NCI-H345 treated with DMSO at 0.1 percent for 48 hours (cell line): ENCODE data around the gene ARID5B.
"Not testable (repeated sequence)": the region's sequence is repeated elsewhere in the genome, so short reads cannot be mapped to it uniquely, and the experiment has no call there.

ENCODE experiments used
- DNase-seq: peaks from one replicate; lab custom pipeline; 2025; ENCODE audit not compliant: unreplicated experiment; lab: John Stamatoyannopoulos, UW

The ARID5B gene

GRCh38 chr10:61964059-61964709, 62.7 kb downstream of the ARID5B start:
- no peak for DNase-seq

- no peak for DNase-seq
Measured at GRCh38 chr10:61964949-61965702, 63.6 kb downstream of the ARID5B start.

DNA sequence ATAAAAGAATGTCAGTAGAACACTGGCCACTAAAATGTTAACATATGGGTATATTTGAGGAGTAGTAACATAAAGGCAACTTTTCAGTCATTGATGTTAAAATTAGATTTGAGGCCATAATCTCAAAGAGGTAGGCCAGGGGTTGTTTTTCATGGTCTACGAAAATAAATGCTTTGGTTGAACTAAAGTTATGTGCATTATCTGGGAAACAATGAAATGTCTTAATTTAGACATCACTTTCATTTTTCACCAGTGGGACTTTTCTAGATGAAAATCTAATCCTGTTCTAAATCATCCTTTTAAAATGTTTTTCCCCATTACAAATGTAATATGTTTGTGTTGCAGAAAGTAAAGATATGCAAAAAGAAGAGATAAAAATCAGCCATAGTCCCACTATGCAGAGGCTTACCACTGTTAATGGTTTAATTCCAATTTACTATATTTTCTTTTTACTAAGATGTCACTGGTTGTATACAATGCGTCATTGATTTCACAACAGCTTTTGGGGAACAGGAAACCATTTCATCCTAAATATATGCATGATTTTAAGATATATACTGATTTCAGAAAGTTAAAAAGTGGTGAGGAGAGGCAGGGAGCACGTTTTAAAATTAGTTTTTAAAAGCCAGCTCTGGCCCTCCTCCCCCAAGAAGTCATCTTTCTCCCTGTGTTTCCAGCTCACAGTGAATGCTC, 64.3 kb downstream of the ARID5B start:
- DNase-seq, result no peak

GRCh38 chr10:61967298-61967697, 65.8 kb downstream of the ARID5B start:
- DNase-seq, result no peak

- DNase-seq, result no peak
Measured at GRCh38 chr10:61970182-61971002, 68.9 kb downstream of the ARID5B start.

- no peak for DNase-seq
Measured at GRCh38 chr10:61971003-61971325, 69.5 kb downstream of the ARID5B start.

- no peak for DNase-seq
Measured at GRCh38 chr10:61973169-61973568, 71.7 kb downstream of the ARID5B start.

DNA sequence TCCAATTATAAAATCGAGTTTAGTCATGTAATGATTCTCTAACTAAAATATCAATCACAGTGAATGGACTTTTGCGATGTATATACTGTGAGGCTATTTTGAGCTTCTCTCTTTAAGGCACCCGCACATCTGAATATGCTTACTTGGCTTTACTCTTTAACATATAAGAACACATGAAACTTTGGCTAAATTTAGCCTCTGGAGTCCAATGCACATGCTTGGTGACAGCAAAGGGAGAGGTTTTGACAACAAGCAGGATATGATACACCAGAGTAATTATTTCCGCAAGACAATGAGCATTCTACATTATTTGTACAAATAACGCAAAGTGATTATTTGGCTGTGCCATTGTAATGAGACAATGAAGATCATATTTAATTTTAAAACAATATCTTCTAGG, 72.4 kb downstream of the ARID5B start:
- no peak for DNase-seq

DNA sequence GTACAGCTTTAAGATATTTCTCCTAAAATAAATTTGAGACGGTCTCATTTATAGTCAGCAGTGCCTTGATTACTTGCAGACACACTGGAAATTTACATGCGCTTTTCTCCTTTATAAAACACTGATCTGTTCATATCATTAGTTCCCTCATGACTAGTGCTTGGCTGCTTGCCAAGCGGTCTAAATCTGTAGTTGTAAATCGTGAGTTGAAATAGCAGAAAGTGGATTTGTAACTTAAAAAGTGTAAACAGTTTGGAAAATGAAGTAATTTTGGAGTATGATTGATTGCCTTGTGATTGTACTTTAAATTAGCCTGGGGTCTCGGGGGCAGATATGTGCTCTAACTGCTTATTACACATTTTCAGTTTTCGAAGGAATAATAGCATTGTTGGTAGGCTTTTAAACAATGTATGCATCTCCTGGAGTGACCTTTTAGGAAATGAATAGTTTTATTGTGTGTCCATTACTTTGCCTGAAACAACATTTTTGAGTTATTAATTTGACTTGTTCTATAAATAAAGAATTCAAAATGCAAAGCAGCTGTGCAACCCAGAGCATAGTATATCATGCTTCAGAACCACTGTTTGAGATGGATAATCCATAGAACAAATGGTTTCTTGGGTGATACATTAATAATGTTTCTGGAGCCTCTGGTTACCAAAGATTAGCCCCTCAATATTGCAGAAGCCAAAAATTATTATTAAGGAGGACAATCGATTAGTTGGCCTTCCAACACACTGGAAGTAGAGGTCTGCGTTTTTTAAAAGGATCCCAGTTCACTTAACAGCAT, 73.3 kb downstream of the ARID5B start:
- DNase-seq, result no peak

GRCh38 chr10:61975391-61975932, 74.0 kb downstream of the ARID5B start:
- no peak for DNase-seq

DNA sequence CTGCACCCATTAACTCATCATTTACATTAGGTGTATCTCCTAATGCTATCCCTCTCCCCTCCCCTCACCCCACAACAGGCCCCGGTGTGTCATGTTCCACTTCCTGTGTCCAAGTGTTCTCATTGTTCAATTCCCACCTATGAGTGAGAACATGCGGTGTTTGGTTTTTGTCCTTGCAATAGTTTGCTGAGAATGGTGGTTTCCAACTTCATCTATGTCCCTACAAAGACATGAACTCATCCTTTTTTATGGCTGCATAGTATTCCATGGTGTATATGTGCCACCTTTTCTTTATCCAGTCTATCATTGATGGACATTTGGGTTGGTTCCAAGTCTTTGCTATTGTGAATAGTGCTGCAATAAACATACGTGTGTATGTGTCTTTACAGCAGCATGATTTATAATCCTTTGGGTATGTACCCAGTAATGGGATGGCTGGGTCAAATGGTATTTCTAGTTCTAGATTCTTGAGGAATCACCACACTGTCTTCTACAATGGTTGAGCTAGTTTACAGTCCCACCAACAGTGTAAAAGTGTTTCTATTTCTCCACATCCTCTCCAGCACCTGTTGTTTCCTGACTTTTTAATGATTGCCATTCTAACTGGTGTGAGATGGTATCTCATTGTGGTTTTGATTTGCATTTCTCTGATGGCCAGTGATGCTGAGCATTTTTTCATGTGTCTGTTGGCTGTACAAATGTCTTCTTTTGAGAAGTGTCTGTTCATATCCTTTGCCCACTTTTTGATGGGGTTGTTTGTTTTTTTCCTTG, 75.6 kb downstream of the ARID5B start:
- DNase-seq, result not testable (repeated sequence)

DNA sequence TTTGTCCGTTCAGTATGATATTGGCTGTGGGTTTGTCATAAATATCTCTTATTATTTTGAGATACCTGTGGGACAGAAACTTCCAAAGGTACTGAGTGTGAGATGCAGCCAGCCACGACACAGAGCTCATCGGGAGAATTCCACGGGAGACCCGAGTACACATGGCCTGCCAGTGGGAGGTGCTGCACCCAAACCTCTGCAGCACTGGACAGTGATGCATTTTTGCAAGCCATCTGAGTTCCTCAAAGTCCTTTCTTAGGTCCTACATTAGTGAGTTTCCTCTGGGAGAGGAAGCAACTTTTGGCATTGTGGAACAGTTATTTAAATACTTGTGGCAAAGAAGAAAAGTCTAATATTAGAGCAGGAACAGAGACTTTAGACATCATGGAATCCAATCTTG, 77.5 kb downstream of the ARID5B start:
- no peak for DNase-seq

DNA sequence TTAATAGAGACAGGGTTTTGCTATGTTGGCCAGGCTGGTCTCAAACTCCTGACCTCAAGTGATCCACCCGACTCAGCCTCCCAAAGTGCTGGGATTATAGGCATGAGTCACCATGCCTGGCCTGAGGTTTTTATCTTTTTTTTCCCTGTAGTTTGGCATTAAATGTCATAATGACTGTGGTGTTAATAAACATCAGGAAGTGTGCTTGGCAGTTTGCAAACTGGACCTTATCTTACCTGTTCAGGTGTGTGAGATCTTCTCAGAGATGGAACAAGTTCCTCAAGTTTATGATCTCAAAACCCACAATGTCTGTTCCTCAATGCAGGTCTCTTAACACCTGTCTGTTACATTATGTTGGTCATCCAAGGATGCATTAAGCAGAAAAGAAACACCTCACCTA, 80.0 kb downstream of the ARID5B start:
- DNase-seq, result no peak

DNA sequence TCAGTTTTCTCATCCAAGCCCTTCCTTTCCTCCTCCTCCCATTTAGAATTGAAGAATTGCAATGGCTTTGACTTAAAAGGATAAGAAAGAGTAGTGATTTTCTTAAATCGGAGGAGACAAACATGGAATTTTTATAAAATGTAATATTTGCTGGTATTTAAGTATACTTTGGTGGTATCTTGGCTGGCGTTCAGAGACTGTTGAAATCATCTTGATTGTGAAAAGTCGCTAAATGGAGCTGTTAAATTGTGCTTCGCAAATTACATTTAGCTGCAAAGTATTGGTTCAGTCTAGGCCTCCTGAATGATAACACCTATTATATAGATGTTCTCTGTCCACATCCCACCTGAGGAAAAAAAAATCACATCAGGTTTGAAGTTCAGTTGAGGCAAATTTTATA, 81.8 kb downstream of the ARID5B start:
- no peak for DNase-seq

DNA sequence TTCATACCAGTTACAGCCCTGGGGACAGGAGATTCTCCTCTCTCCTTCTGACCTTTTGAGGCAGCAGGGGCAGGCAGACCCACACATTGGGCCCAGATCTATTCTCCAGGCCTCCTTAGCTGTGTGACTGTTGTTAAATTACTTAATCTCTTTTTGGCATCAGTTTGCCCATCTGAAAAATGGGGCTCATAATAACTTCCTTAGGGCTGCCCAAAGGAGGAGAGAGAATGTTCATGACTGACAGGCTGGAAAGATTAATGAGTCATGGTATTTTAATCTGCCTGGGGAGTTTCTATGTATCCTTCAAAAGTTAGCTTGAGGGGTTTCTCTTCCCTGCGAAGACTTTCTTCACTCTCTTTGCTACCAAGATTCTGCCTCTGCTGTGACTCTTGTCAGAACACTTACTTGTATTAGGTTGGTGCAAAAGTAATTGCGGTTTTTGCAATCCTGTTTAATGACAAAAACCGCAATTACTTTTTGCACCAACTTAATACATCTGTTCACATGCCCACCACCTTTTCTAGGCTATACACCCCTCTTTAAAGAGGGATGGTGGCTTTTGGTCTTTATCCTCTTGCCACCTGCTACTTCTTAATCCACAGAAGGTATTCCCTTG, 83.4 kb downstream of the ARID5B start:
- no peak for DNase-seq

DNA sequence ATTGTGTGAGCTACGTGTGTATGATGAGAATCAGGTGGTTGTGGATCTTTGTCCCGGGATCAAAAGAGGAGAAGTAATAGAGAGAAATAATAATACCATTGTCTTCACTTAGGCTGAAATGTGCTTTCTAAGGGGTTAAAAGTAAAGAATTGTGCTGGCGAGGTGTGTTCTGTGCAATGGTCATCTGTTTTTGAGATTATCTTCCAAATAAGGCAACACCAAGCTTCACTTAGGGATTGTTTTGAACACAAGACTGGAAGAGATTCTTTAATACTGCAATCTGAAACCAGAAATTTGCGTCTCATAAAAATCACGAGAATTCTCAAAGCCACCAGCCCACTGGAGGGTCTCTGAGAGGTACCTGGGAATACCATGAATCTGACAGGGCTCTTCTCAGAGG, 84.2 kb downstream of the ARID5B start:
- no peak for DNase-seq

DNA sequence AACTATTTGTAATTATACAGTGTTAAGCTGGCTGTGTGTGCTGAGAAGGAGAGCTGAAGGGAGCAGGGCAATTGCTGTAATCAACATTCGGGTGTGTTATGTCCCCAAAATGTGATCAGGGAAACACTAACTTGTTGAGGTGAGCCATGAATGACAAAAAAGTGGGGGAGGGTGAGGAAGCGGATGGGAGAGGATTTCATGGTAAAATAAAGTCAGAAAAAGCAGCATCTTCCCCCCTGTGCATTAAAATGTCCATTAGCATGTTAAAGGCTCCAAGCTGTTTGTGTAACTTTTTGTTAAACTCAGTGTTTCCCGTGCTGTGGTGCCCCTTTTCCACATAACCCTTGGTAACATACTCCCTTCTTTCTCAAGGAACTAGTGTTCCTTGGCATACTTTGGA, 84.9 kb downstream of the ARID5B start:
- no peak for DNase-seq

- DNase-seq, result no peak
Measured at GRCh38 chr10:61986788-61987492, 85.4 kb downstream of the ARID5B start.

GRCh38 chr10:61987537-61987936, 86.0 kb downstream of the ARID5B start:
- DNase-seq, result no peak
